ENCODE results near the gene NBPF20. TPM values are rescaled to one million over a fixed set of nuclear protein-coding genes. Genes with fewer than 3 reads are reported as not detected.
"Not testable (repeated sequence)": the region's sequence is repeated elsewhere in the genome, so short reads cannot be mapped to it uniquely, and the experiment has no call there.

NBPF20 gene
- 1.7 and 13.5 TPM in 2 replicates for total RNA-seq

- DNase-seq (ENCODE audit: low read depth) = peak; percentile 19
Observed at GRCh38 chr1:145425436-145426029, at the start of gene NBPF20. NBPF20 (minus strand) TSS chr1:145425603; CDS start chr1:145405272, 20,331 bp downstream.

GRCh38 chr1:145474837-145475368 lies 49.5 kb upstream of the NBPF20 start:
- not testable (repeated sequence) for DNase-seq (ENCODE audit: low read depth)

- DNase-seq (ENCODE audit: low read depth) = not testable (repeated sequence)
Observed at GRCh38 chr1:145472731-145473130, 47.3 kb upstream of the NBPF20 start.

- DNase-seq (ENCODE audit: low read depth) = not testable (repeated sequence)
Observed at GRCh38 chr1:145471365-145471764, 46.0 kb upstream of the NBPF20 start.

- DNase-seq (ENCODE audit: low read depth) = peak; percentile 95
Observed at GRCh38 chr1:145465405-145466144, 40.2 kb upstream of the NBPF20 start.

GRCh38 chr1:145464708-145465336 lies 39.4 kb upstream of the NBPF20 start:
- DNase-seq (ENCODE audit: low read depth) = not testable (repeated sequence)

GRCh38 chr1:145464017-145464416 lies 38.6 kb upstream of the NBPF20 start:
- not testable (repeated sequence) for DNase-seq (ENCODE audit: low read depth)

GRCh38 chr1:145460684-145461083 lies 35.3 kb upstream of the NBPF20 start:
- DNase-seq (ENCODE audit: low read depth) = not testable (repeated sequence)

- DNase-seq (ENCODE audit: low read depth) = not testable (repeated sequence)
Observed at GRCh38 chr1:145460048-145460447, 34.6 kb upstream of the NBPF20 start.

- DNase-seq (ENCODE audit: low read depth) = not testable (repeated sequence)
Observed at GRCh38 chr1:145459591-145459990, 34.2 kb upstream of the NBPF20 start.

GRCh38 chr1:145459063-145459462 lies 33.7 kb upstream of the NBPF20 start:
- DNase-seq (ENCODE audit: low read depth) = not testable (repeated sequence)

- DNase-seq (ENCODE audit: low read depth) = not testable (repeated sequence)
Observed at GRCh38 chr1:145454824-145455177, 29.4 kb upstream of the NBPF20 start.

GRCh38 chr1:145453873-145454823 lies 28.7 kb upstream of the NBPF20 start:
- not testable (repeated sequence) for DNase-seq (ENCODE audit: low read depth)

GRCh38 chr1:145452506-145452905 lies 27.1 kb upstream of the NBPF20 start:
- DNase-seq (ENCODE audit: low read depth) = not testable (repeated sequence)

GRCh38 chr1:145451914-145452313 lies 26.5 kb upstream of the NBPF20 start:
- not testable (repeated sequence) for DNase-seq (ENCODE audit: low read depth)

- not testable (repeated sequence) for DNase-seq (ENCODE audit: low read depth)
Observed at GRCh38 chr1:145445219-145445618, 19.8 kb upstream of the NBPF20 start.

- not testable (repeated sequence) for DNase-seq (ENCODE audit: low read depth)
Observed at GRCh38 chr1:145442340-145442739, 16.9 kb upstream of the NBPF20 start.

GRCh38 chr1:145431363-145432256 lies 6.2 kb upstream of the NBPF20 start:
- DNase-seq (ENCODE audit: low read depth) = not testable (repeated sequence)

GRCh38 chr1:145430830-145431229 lies 5.4 kb upstream of the NBPF20 start:
- not testable (repeated sequence) for DNase-seq (ENCODE audit: low read depth)

GRCh38 chr1:145429329-145429728 lies 3.9 kb upstream of the NBPF20 start:
- DNase-seq (ENCODE audit: low read depth) = not testable (repeated sequence)
